HUES6 (cell line): ENCODE results near the gene CCDC190.
"Not testable (repeated sequence)": the region's sequence is repeated elsewhere in the genome, so short reads cannot be mapped to it uniquely, and the experiment has no call there.

Experiments
- H3K27ac ChIP-seq: 2 replicates; pipeline ENCODE4 v1.7.0; 2013; ENCODE audit warnings: low read depth, mild to moderate bottlenecking, low read length, inconsistent platforms
- H3K27me3 ChIP-seq: 2 replicates; pipeline ENCODE4 v1.6.1; 2013; ENCODE audit warnings: low read length; ENCODE audit not compliant: control insufficient read depth, insufficient read depth
- H3K36me3 ChIP-seq: 2 replicates; pipeline ENCODE4 v1.6.1; 2013; ENCODE audit warnings: low read length; ENCODE audit not compliant: control insufficient read depth, insufficient read depth
- H3K4me1 ChIP-seq: 2 replicates; pipeline ENCODE4 v1.6.1; 2013; ENCODE audit warnings: low read length; ENCODE audit not compliant: control insufficient read depth, insufficient read depth
- H3K4me3 ChIP-seq: 2 replicates; pipeline ENCODE4 v1.5.1; 2013; ENCODE audit warnings: low read depth, low read length
- H3K9ac ChIP-seq: one replicate; pipeline ENCODE4 v1.6.1; 2013; ENCODE audit warnings: mild to moderate bottlenecking, low read length
- H3K9me3 ChIP-seq: 2 replicates; pipeline ENCODE4 v1.6.1; 2013; ENCODE audit warnings: low read depth, low read length; ENCODE audit not compliant: control insufficient read depth, insufficient read depth

Gene CCDC190

GRCh38 chr1:162877412-162877811, 16.4 kb upstream of the CCDC190 start:
- Histone ChIP-seq H3K4me1 (no peaks in the 10 kb centered on the region), H3K9me3 (no peaks in the 10 kb centered on the region), H3K27me3 (no peaks in the 10 kb centered on the region), H3K9ac (no peak overlapping the region), H3K27ac (no peak overlapping the region), H3K36me3 (no peaks in the 10 kb centered on the region), H3K4me3 (no peak overlapping the region)

GRCh38 chr1:162876751-162877150, 15.8 kb upstream of the CCDC190 start:
- Histone ChIP-seq H3K9ac (no peak overlapping the region), H3K27ac (no peak overlapping the region), H3K36me3 (no peaks in the 10 kb centered on the region), H3K4me1 (no peaks in the 10 kb centered on the region), H3K27me3 (no peaks in the 10 kb centered on the region), H3K4me3 (no peak overlapping the region), H3K9me3 (no peaks in the 10 kb centered on the region)

GRCh38 chr1:162873671-162874666, 13.0 kb upstream of the CCDC190 start:
- H3K4me1 ChIP-seq, result no peaks in the 10 kb centered on the region
- no peak overlapping the region for H3K9ac ChIP-seq
- no peak overlapping the region for H3K4me3 ChIP-seq
- H3K27ac ChIP-seq, result no peak overlapping the region
- H3K36me3 ChIP-seq, result no peaks in the 10 kb centered on the region
- H3K27me3 ChIP-seq, result no peaks in the 10 kb centered on the region
- peaks cover 7% of the 10 kb centered on the region; the same call in 1 of the 2 replicates for H3K9me3 ChIP-seq

GRCh38 chr1:162872981-162873380, 12.0 kb upstream of the CCDC190 start:
- no peak overlapping the region for H3K9ac ChIP-seq
- H3K27ac ChIP-seq, result no peak overlapping the region
- no peaks in the 10 kb centered on the region for H3K4me1 ChIP-seq
- no peaks in the 10 kb centered on the region for H3K27me3 ChIP-seq
- H3K9me3 ChIP-seq, result peaks cover 7% of the 10 kb centered on the region; the same call in 1 of the 2 replicates
- H3K4me3 ChIP-seq, result no peak overlapping the region
- H3K36me3 ChIP-seq, result no peaks in the 10 kb centered on the region

DNA sequence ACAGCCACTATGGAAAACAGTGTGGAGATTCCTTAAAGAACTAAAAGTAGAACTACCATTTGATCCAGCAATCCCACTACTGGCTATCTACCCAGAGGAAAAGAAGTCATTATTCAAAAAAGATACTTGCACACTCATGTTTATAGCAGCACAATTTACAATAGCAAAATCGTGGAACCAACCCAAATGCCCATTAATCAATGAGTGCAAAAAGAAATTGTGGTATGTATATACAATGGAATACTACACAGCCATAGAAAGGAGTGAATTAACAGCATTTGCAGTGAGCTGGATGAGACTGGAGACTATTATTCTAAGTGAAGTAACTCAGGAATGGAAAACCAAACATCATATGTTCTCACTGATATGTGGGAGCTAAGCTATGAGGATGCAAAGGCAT, 10.4 kb upstream of the CCDC190 start:
- H3K36me3 ChIP-seq, H3K4me3 ChIP-seq, H3K27me3 ChIP-seq, H3K9ac ChIP-seq, H3K4me1 ChIP-seq, H3K9me3 ChIP-seq, H3K27ac ChIP-seq: not testable (repeated sequence)

DNA sequence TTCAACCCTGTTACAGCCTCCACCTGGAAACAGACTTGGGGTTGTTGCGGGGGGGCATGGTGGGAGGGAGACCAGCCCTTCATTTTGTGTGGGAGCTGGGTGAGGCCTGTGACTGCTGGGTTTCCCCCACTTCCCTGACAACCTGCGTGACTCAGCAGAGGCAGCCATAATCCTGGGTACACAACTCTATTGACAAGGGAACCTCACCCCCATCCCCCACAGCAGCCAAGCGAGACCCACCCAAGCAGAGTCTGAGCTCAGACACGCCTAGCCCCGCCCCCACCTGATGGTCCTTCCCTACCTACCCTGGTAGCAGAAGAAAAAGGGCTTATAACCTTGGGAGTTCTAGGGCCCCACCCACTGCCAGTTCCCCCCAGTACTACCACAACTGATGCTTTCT, 8.0 kb upstream of the CCDC190 start:
- no peaks in the 10 kb centered on the region for H3K4me1 ChIP-seq
- H3K9ac ChIP-seq, result no peak overlapping the region
- H3K4me3 ChIP-seq, result no peak overlapping the region
- H3K27me3 ChIP-seq, result no peaks in the 10 kb centered on the region
- H3K36me3 ChIP-seq, result no peaks in the 10 kb centered on the region
- H3K27ac ChIP-seq, result no peak overlapping the region
- H3K9me3 ChIP-seq, result peaks cover 7% of the 10 kb centered on the region; the same call in 1 of the 2 replicates

- Histone ChIP-seq H3K4me3 (no peak overlapping the region), H3K9ac (no peak overlapping the region), H3K36me3 (no peaks in the 10 kb centered on the region), H3K27me3 (no peaks in the 10 kb centered on the region), H3K27ac (no peak overlapping the region), H3K4me1 (no peaks in the 10 kb centered on the region), H3K9me3 (no peaks in the 10 kb centered on the region)
Measured at GRCh38 chr1:162861625-162862024, 650 bp upstream of the CCDC190 start.

- Histone ChIP-seq H3K27ac (no peak overlapping the region), H3K4me3 (no peak overlapping the region), H3K27me3 (no peaks in the 10 kb centered on the region), H3K9me3 (no peaks in the 10 kb centered on the region), H3K9ac (no peak overlapping the region), H3K36me3 (no peaks in the 10 kb centered on the region), H3K4me1 (no peaks in the 10 kb centered on the region)
Measured at GRCh38 chr1:162859191-162859590, 1.8 kb downstream of the CCDC190 start.

GRCh38 chr1:162857850-162858249, 3.1 kb downstream of the CCDC190 start:
- no peaks in the 10 kb centered on the region for H3K27me3 ChIP-seq
- no peaks in the 10 kb centered on the region for H3K4me1 ChIP-seq
- H3K9ac ChIP-seq, result no peak overlapping the region
- H3K27ac ChIP-seq, result no peak overlapping the region
- H3K9me3 ChIP-seq, result no peaks in the 10 kb centered on the region
- no peak overlapping the region for H3K4me3 ChIP-seq
- H3K36me3 ChIP-seq, result no peaks in the 10 kb centered on the region

- Histone ChIP-seq H3K27me3 (no peaks in the 10 kb centered on the region), H3K4me3 (no peak overlapping the region), H3K4me1 (no peaks in the 10 kb centered on the region), H3K9me3 (no peaks in the 10 kb centered on the region), H3K36me3 (no peaks in the 10 kb centered on the region), H3K9ac (no peak overlapping the region), H3K27ac (no peak overlapping the region)
Measured at GRCh38 chr1:162856260-162856659, 4.7 kb downstream of the CCDC190 start.

DNA sequence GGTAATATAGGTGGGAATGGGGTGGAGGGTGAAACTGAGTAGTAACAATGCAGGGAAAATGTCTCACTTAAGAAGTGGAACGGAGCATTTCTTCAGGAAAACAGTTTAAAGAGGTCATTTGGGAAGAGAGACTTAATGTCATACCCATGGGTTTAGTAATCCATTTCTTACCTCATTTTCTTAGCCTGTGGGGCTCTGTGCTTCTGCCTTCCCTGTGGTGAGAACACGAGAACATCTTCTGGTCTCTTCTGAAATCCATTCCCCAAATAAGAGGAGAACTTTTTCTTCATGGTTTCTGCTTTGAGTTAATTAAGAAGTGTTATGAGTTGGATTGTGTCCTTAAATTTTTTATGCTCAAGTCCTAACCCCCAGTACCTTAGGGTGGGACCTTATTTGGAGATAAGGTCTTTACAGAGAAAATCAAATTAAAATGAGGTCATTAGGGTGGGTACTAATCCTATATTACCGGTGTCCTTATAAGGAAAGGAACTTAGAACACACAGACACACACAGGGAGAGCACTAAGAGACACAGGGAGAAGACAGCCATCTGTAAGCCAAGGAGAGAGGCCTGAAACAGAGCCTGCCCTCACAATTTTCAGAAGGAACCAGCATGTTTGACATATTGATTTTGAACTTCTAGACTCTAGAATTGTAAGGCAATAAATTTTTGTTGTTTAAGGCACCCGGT, 5.4 kb downstream of the CCDC190 start:
- Histone ChIP-seq H3K27me3 (no peaks in the 10 kb centered on the region), H3K4me1 (no peaks in the 10 kb centered on the region), H3K36me3 (no peaks in the 10 kb centered on the region), H3K9ac (no peak overlapping the region), H3K4me3 (no peak overlapping the region), H3K27ac (no peak overlapping the region), H3K9me3 (no peaks in the 10 kb centered on the region)
